Activated CD8-positive, alpha-beta memory T cell treated with anti-CD3 and anti-CD28 coated beads, Interleukin-2, amount 50 U/mL, for 4 hours (primary cell): Measurements from ENCODE around the gene CRYZ.
"Not testable (repeated sequence)": the region's sequence is repeated elsewhere in the genome, so short reads cannot be mapped to it uniquely, and the experiment has no call there.

Experiments
- DNase-seq: peaks from one replicate; pipeline ENCODE4 v3.0.0-alpha.2; 2020

The CRYZ gene, protein sequence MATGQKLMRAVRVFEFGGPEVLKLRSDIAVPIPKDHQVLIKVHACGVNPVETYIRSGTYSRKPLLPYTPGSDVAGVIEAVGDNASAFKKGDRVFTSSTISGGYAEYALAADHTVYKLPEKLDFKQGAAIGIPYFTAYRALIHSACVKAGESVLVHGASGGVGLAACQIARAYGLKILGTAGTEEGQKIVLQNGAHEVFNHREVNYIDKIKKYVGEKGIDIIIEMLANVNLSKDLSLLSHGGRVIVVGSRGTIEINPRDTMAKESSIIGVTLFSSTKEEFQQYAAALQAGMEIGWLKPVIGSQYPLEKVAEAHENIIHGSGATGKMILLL

DNA sequence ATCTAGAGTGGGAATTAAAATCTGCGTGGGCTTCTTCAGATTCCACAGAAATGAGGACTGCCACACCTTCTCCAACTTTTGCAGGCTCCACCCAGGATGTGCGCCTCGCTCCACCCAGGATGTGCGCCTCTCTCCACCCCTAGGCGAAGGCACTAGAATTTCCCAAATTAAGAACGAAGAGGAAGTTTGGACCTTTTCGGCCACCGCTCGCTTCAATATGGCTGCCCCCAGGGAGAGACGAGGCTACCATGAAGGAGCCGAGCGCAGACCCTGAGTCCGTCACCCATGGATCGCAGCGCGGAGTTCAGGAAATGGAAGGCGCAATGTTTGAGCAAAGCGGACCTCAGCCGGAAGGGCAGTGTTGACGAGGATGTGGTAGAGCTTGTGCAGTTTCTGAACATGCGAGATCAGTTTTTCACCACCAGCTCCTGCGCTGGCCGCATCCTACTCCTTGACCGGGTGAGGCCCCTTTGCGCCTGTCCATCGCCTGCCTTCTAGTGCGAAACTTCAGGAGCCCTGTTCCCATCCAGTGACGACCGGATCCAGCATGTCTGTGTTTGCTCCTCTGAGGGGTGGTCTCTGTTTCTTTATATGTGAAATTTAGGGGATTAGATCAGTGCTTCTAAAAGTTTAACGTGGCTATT lies at the start of gene CRYZ, which contains the start of gene TYW3:
CRYZ (minus strand) TSS at position 91 of the 644 bp plus-strand sequence. CDS start 8,229 bp downstream, outside the sequence.
TYW3 (plus strand) TSS at position 193 of the 644 bp plus-strand sequence; CDS start at position 286, 93 bp downstream.
- peak; percentile 81 for DNase-seq

DNA sequence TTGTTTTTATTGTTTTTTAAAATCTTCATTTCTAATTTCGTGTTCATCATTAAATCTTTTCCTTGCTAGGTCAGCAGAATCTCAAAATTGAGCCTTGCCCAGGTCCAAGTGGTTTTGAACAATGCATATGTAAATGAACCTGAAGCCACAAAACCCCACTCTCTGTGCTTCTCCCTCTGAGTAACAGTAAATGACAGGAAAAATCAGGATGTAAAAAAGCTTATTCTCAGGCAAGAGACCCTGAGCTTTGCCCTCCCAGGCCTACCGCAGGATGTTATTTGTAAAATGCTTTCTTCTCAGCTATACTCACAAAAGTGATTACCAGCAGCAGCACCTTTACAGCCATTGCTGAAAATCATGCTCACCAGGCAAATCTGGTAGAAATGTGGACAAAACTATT lies 47.7 kb upstream of the CRYZ start:
- DNase-seq: no peak

DNA sequence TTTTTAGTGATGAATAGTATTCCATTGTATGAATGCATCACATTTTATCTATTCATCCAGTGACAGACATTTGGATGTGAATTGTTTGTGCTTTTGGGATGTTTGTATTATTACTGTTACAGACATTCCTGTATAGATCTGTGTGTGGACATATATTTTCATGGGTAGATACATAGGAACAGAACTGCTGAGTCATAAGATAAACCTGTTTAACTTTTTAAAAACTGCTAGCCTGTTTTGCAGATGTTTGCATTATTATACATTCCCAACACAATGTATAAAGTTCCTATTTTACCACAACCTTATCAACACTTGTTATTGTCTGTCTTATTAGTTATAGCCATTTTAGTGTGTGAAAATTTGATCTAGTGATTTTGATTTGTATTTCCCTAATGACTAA lies 46.9 kb upstream of the CRYZ start:
- no peak for DNase-seq

DNA sequence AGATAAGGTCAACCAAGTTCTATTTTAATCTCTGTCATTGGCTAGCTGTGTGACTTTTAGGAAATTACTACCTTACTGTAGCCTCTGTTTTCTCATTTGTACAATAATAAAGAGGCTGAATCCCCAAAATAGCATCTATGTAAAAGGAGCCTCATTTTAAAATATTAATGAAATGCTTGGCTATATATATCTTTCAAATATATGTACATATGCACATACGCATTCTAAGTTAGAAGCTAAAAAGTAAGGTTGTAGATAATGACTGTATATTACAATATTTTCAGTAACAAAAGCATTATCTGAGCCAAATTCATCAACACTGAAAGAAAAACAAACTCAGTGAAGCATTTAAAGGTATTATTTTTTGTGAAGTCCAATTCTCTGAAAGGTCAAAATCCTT lies 44.7 kb upstream of the CRYZ start:
- no peak for DNase-seq

DNA sequence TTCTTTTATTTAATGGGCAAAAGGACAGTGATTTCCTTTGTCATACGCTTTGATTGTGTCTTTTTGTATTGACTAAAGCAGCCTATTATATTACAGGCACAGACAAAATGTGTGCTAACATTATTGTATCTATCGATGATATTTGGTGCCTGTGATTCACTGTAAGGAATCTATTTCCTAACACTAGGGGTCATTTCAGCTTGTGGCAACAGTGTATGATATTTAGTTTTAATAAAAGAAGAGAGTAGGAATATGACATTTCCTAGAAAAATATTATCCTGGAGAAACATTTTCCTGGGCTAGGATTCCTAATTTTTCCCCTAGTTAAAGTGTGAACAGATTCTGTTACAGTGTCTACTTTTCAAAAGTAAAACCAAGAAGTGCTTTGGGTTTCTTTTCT lies 42.9 kb upstream of the CRYZ start:
- no peak for DNase-seq

DNA sequence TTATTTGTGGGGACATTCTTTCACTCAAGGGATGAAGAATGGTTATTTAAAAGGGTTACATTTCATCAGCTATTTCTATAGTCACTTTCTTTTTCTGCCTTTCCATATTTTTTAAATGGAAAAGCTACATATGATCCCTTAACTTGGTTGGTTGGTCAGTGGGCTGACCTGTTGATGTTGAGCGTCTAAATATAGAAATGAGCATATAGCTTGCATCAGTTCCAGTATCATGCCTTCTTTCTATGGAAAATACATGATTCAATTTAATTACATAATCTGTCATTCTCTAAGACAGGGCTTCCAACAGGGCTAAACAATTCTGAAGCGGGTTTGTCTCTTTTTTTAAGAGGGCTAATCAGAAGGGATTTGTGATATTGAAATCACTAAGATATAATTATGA lies 40.7 kb upstream of the CRYZ start:
- no peak for DNase-seq

DNA sequence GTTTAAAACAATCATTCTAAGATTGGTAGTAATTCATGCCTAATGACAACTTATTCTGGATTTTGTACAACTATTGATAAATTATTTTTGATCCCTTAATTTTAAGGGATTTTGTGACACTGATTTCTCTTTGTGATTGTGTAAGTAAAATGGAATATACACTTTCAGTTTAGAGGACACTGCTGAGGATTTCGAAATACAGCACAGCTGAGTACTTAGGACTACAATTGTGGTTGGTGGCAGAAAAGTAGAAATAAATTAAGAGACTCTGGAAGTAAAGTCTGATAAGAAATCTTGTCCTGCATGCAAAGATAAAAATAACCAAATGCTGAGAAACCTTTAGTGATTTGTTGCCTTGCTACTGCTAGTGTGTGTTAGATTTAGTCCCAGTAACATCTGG lies 40.1 kb upstream of the CRYZ start:
- no peak for DNase-seq

DNA sequence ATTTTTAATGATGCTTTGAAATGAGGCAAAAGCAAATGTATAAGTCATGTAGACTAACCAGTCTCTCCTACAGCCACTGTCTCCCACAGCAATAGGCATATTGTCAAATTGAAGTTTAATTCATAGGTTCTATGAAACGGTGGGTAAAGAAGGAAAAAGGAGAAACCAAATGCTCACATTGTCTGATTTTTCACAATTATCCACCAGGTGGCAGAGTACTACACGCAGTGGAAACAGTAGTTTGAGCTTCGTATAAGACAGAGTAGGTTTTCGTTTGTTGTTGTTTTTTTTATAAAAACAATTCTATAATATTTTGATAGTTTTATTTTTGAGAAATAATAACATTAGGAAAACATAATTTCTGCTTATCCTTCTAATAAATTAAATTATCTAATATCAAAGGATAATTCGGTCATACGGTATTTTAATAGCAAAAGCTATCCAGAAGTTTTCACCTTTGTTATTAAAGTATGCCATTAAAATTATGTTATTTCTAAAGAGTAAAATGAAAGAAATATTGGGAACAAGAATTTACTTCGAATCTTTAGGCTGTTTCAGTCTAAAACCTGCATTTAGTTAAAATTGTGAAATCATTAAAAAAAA lies 39.2 kb upstream of the CRYZ start:
- DNase-seq: no peak

DNA sequence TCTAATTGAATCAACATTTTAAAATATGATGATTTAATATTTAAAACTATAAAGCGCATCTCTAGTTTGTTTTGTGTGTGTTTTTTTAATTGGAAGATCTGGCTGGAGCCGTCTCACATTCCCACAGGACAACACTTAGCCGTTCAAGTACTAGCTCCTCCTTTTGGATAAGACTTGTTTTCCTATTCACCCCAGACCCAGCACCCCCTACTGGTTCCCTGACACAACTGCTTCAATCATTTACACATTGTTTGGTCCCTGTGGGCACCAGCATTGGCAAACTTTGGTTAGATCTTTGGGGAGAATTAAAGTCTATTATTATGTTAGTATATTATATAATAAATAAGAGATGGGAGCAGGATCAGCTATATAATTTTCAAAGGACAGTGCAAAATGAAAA lies 34.6 kb upstream of the CRYZ start:
- DNase-seq: no peak

DNA sequence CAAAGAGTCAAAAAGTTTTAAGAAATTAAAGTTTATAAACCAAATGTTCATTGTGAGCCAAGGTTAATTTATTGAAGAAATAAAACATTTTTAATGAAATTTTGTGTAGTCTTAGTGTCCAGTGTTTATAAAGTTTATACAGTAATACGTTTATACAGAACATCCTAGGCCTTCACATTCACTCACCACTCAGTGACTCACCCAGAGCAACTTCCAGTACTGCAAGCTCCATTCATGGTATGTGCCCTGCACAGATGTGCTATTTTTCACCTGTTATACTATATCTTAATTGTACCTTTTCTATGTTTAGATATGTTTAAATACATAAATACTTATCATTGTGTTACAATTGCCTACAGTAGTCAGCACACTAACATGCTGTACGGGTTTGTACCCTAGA lies 33.7 kb upstream of the CRYZ start:
- DNase-seq: no peak

DNA sequence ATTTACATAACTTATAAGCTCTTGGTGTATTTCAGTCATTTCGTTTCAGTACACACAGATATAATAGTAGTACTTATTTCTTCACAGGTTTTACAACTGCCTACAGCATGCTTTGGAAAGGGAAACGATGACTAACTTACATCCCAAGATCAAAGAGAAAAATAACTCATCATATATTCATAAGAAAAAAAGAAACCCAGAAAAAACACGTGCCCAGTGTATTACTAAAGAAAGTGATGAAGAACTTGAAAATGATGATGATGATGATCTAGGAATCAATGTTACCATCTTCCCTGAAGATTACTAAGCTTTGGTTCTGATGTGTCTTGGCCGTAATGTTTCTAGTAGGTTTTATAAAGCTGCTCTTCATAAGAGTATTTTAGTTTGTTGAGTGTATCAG lies 31.0 kb upstream of the CRYZ start:
- no peak for DNase-seq

DNA sequence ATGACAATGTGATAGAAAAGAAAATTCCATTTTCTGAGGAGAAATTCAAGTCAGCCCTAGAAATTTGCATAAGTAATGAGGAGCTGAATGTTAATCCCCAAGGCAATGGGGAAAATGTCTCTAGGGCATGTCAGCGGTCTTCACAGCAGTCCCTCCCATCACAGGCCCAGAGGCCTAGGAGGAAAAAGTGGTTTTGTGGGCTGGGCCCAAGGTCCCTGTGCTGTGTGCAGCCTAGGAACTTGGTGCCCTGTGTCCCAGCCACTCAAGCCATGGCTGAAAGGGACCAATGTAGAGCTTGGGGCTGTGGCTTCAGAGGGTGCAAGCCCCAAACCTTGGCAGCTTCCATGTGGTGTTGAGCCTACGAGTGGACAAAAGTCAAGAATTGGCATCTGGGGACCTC lies 23.8 kb upstream of the CRYZ start:
- not testable (repeated sequence) for DNase-seq

DNA sequence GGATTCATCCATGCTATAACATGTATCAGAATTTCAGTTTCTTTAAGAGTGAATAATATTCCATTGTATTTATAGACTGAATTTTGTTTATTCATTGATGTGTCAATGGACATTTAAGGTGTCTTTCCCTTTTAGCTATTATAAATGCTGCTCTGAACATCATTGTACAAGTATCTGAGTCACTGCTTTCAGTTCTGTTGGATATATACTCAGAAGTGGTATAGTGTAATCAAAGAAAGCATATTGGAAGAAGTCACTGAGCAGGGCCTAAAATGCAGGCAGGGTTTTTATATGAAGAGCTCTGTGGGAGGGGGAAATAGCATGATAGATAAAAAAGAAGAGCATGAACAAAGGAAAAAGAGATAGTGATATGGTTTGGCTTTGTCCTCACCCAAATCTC lies 22.6 kb upstream of the CRYZ start:
- DNase-seq: no peak

DNA sequence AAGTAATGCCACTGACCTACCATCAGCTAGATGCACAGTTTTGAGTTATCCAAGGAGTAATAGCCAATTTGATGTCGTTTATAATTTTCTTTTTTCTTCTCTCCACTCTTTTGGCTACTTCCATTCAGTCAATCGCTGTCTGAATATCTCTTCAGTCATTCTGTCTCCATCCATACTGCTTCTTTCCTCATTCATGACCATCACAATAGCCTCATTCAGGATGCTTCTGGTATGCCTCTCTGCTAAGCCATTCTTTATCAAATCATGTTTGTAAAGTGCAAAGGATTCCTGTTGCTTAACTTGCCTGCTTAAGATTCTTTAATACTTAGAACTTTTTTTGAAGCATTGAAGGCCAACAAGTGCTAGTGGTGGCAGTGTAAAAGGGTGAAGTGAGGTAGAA lies 20.3 kb upstream of the CRYZ start:
- no peak for DNase-seq

DNA sequence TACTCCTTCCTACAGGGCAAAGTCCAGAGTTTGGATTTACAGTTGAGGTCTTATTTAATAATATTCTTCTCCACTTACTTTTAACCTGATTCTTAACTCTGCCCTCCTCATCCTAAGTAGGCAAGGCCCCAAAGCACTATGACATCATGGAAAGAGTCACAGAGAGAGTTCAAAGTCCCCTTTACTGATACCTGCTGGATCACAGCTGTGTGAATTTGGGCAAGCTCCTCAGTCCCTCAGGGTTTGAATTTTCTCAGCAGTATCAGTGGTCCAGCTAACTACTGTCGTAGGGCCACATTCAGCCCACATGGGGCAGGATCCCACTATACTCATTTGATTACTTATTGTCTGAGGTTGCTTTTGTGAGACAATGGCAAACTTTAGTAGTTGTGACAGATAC lies 16.1 kb upstream of the CRYZ start:
- DNase-seq: no peak

DNA sequence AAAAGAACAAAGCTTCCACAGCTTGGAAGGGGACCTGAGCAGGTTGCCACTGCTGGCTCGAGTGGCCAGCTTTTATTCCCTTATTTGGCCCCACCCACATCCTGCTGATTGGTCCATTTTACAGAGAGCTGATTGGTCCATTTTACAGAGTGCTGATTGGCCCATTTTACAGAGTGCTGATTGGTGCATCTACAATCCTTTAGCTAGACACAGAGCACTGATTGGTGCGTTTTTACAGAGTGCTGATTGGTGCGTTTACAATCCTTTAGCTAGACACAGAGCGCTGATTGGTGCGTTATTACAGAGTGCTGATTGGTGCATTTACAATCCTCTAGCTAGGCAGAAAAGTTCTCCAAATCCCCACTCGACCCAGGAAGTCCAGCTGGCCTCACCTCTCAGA lies 12.4 kb upstream of the CRYZ start:
- not testable (repeated sequence) for DNase-seq

DNA sequence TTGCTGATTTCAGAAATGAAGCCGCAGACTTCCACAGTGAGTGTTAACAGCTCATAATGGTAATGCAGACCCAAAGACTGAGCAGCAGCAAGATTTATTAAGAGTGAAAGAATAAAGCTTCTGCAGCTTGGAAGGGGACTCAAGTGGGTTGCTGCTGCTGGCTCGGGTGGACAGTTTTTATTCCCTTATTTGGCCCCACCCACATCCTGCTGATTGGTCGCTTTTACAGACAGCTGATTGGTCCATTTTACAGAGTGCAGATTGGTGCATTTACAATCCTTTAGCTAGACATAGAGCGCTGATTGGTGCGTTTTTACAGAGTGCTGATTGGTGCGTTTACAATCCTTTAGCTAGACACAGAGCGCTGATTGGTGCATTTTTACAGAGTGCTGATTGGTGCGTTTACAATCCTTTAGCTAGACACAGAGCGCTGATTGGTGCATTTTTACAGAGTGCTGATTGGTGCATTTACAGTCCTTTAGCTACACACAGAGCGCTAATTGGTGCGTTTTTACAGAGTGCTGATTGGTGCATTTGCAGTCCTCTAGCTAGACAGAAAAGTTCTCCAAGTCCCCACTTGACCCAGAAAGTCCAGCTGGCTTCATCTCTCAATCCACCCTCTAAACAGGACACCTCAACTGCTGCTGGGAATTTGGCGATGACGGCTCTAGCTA lies 7.6 kb upstream of the CRYZ start:
- DNase-seq: not testable (repeated sequence)

DNA sequence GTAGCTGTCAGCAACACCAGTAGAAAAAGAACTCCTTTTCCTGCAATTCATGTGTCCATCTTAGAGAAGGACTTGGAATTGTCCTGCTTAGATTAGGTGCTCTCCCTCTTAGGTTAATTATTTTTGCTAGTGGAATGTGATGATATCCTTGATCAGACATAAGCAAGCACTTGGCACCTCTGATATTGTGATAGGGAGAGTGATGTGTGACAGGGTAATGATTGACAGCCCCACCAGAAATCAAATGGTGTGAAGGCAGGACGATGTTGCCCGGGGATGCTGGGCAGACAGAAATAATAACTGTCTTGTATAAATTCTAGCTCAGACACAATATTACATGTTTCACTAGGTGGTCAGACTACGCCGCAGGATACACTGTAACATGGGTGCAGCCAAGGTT lies 4.5 kb upstream of the CRYZ start:
- DNase-seq: no peak

DNA sequence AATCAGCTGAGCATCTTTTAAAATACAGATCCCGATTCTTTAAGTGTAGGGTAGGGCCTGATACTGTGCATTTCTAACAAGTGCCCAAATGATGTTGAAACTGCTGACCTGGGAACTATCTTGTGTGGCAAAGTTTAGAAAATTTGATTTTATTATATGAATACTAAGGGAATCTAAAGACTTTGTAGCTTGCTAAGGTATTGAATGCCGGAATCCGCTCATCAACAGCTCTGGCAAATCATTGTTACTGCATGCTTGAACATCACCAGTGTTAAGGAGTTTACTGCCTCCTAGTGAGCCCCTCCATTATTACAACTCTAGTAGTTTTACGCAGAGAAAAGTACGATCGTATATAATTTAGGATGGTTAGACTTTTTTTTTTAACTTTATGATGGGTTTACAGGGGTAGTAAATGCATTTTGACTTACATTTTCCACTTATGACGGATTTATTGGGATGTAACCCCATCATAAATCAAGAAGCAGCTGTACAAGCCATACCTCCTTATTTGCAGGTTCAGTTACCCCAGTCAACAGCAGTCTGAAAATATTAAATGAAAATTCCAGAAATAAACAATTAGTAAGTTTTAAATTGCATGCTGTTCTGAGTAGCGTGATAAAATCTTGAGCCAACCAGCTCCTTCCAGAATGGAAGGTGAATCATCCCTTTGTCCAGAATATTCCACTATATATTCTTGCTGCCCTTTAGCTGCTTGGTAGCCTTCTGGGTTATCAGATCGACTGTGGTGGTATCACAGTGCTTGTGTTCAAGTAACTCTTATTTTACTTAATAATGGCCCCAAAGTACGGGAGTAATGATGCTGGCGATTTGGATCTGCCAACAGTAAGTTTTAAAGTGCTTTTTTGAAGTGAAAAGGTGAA lies 994 bp upstream of the CRYZ start:
- peak; percentile 20 for DNase-seq

DNA sequence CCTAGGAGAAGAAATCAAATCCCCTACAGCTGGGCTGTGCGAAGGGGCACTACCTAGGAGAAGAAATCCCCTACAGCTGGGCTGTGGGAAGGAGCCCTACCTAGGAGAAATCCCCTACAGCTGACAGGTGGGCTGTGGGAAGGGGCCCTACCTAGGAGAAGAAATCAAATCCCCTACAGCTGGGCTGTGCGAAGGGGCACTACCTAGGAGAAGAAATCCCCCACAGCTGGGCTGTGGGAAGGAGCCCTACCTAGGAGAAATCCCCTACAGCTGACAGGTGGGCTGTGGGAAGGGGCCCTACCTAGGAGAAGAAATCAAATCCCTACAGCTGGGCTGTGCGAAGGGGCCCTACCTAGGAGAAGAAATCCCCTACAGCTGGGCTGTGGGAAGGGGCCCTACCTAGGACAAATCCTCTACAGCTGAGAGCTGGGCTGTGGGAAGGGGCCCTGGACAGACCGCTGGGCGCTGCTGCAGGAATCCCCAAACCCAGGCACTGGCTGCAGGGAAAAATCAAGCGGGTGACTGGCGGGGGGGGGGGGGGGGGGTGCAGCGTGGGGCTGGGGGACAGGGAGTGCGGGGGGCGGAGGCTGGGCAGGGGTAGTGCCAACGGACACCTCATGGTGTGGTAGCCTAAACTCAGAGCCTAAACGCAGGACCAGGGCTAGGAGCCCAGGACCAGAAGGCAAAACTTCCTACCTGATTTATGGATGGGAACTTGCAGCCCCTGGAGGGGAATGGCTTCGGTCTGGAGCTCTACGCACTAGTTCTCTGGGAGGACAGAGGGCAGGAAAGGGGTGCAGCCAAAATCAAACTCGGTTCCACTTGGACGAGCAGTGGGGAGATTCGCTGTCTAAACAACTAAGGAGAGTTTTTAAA lies 541 bp downstream of the CRYZ start:
- DNase-seq: not testable (repeated sequence)

DNA sequence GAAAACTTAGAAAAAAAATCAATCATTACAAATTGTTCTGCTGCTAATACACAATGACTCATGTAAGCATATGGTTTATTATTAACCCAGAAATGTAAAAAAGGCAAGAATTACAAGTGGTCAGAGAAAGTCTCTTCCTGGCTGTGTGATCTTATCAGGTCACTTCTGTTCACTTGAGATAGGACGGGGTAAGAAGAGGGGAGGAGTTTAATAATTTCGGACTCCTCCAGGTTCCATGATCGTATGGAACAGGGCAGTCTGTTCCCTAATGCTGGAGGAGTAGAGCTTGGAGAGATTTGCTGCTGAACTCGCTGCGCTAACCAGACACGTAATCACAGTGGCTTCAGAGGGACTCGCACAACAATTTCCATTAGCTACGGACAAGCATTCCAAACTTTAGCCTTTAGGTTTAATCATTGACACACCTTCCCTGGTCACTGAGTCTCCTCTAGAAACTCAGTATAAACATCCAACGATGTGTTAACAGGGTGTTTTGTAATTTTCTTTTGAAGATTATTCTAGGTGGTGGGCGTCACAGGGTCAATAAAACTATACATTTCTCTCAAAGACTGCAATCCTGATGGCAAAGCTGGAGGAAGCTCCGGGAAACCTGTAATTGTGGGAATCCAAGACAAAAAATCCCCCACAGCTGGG lies 1.3 kb downstream of the CRYZ start:
- DNase-seq: no peak
